AG08395 (cell line): Measurements from ENCODE around the gene SGK1.
"Not testable (repeated sequence)": the region's sequence is repeated elsewhere in the genome, so short reads cannot be mapped to it uniquely, and the experiment has no call there.

Experiments used
- DNase-seq: peaks from one replicate; pipeline ENCODE4 v3.0.0; 2012; ENCODE audit warnings: mixed read lengths, low spot score

Gene SGK1

GRCh38 chr6:134326192-134326591 is 8.3 kb upstream of the SGK1 start:
- DNase-seq, result not testable (repeated sequence)

GRCh38 chr6:134324766-134325165 is 6.9 kb upstream of the SGK1 start:
- DNase-seq, result no peak

GRCh38 chr6:134324141-134324540 is 6.2 kb upstream of the SGK1 start:
- DNase-seq, result no peak

GRCh38 chr6:134323698-134324097 is 5.8 kb upstream of the SGK1 start:
- DNase-seq, result no peak

- no peak for DNase-seq
These were observed 5.4 kb upstream of the SGK1 start for GRCh38 chr6:134323294-134323693.

GRCh38 chr6:134322216-134322615 is 4.3 kb upstream of the SGK1 start:
- no peak for DNase-seq

- DNase-seq, result no peak
These were observed 3.3 kb upstream of the SGK1 start for GRCh38 chr6:134321246-134321645.

- DNase-seq, result not testable (repeated sequence)
These were observed 1.8 kb upstream of the SGK1 start for GRCh38 chr6:134319686-134320085.

GRCh38 chr6:134318974-134319281 is 1.0 kb upstream of the SGK1 start:
- no peak for DNase-seq

- DNase-seq, result no peak
These were observed 493 bp upstream of the SGK1 start for GRCh38 chr6:134318236-134318973.

GRCh38 chr6:134316733-134317431 is 1.0 kb downstream of the SGK1 start:
- DNase-seq, result no peak

GRCh38 chr6:134315974-134316441 is 1.9 kb downstream of the SGK1 start:
- no peak for DNase-seq

- no peak for DNase-seq
These were observed 2.7 kb downstream of the SGK1 start for GRCh38 chr6:134315189-134315588.

GRCh38 chr6:134314006-134314821 is 3.7 kb downstream of the SGK1 start:
- DNase-seq, result no peak

- no peak for DNase-seq
These were observed 5.8 kb downstream of the SGK1 start for GRCh38 chr6:134312038-134312660.

- no peak for DNase-seq
These were observed 7.1 kb downstream of the SGK1 start for GRCh38 chr6:134310817-134311216.

- peak; percentile 9 for DNase-seq
These were observed 7.8 kb downstream of the SGK1 start for GRCh38 chr6:134309983-134310605.

GRCh38 chr6:134309227-134309626 is 8.7 kb downstream of the SGK1 start:
- no peak for DNase-seq

- no peak for DNase-seq
These were observed 9.1 kb downstream of the SGK1 start for GRCh38 chr6:134308800-134309199.

GRCh38 chr6:134307870-134308269 is 10.0 kb downstream of the SGK1 start:
- no peak for DNase-seq

- DNase-seq, result no peak
These were observed 10.8 kb downstream of the SGK1 start for GRCh38 chr6:134307075-134307474.

GRCh38 chr6:134304381-134304780 is 13.5 kb downstream of the SGK1 start:
- DNase-seq, result not testable (repeated sequence)
